NCI-H146 (cell line): ENCODE measurements around the gene PRKAR1B.

ENCODE experiments used
- DNase-seq: peaks from one replicate; lab custom pipeline; 2025; lab: John Stamatoyannopoulos, UW

Gene PRKAR1B

DNA sequence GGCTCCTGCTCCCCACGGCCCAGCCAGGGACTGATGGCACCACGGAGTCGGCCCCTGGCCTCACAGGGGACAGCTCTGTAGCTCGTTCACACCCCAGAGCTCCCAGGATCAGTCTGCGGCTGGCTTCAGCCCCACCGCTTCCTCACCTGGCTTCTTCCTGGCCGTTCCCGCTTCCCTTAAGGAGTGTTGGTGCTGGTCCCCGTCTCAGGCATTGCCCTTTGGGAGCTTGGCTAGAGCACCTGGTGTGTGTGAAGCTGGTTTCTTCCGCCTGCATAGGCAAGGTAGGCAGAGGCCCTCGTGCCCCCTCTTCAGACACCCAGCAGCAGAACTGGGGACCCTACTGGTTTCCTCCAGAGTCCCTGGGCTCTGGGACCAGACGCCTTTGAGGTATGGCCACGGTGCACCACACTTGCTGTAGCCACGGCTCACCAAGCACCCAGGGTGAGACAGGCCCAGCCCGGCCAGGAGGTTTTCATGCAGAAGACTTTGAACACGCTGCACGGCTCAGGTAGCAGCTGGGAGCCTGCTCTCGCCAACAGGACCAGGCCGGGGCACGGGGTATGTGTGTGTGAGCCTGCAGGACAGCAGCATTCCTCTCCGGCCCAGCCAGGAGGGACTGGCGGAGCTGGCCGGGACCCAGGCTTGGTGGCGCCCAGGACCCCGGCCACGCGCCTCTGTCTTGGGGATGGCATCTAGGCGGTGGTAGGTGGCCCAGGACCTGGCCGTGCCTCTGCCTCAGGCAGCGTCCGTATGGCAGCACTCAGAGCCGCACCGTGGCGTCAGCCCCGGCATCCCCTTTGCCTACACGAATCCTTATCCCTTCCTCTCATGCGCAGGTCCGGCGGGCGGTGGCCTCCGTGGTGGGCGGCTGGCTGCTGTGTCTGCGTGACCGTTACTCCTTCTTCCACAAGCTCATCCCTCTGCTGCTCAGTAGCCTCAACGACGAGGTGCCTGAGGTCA lies 13.2 kb upstream of the PRKAR1B start:
- DNase-seq = no peak

DNA sequence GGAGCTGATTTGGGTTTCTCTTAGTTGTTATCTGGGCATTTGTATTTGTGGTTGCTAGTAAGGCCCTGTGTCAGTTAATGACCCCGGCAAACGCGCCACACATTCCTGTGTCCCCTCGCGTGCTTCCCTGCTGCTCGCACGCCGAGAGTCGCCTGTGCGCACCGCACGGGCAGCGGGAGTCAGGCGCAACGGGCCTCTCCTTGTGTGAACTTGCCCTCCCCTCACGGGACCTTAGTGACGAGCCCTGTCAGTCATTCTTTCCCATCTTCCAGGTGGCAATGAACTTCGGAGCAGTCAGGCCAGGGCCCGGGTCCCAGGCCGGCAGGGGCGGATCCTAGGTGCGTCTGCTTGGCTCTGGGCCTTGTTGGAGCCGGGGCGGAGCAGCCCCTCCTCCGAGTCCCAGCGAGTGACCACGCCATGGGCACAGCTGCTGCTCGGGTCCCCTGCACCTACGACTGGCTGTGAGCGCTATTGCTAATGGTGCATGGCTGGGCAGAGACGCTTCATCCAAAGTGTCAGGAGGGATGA lies 12.4 kb upstream of the PRKAR1B start:
- no peak for DNase-seq

DNA sequence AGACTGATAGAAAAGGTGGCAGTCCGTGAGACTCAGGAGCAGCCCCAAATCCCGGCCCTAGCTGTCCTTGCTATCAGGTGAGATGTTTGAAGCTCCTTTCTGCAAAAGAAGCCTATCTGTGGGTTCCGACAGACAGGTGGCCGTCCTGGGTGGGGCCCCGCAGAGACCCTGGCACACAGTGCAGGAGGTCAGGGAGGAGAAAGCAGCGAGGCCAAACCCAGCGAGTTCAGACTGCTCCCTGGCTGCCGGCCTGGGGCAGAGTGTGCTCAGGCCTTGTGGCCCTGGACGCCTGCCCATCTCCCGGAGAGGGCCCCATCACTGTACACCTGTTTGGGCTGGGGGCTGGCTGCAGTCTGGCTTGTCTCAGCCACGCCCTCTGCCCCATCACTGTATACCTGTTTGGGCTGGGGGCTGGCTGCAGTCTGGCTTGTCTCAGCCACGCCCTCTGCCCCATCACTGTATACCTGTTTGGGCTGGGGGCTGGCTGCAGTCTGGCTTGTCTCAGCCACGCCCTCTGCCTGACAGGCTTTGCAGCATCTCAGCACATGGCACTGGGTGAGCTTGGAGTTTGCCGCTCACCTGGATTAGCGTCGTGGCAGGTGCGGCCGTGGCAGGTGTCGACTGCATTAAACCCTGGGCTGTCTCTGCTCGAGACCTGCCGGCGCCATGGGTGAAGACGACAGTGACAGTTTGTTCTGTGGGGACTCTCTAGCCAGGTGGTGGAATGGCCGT lies 11.8 kb upstream of the PRKAR1B start:
- DNase-seq = no peak

DNA sequence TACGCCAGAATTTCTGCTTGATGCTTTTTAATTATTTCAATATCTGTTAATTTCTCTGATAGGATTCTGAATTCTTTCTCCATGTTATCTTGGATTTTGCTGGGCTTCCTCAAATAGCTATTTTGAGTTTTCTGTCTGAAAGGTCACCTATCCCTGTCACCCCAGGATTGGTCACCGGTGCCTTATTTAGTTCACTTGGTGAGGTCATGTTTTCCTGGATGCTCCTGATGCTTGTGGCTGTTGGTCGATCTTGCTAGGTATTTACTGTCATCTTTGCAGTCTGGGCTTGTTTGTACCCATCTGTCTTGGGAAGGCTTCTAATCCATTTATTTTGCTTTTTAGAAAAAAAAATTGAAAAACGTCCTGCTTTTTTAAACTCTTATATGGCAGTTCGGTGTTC lies 11.2 kb upstream of the PRKAR1B start:
- no peak for DNase-seq

DNA sequence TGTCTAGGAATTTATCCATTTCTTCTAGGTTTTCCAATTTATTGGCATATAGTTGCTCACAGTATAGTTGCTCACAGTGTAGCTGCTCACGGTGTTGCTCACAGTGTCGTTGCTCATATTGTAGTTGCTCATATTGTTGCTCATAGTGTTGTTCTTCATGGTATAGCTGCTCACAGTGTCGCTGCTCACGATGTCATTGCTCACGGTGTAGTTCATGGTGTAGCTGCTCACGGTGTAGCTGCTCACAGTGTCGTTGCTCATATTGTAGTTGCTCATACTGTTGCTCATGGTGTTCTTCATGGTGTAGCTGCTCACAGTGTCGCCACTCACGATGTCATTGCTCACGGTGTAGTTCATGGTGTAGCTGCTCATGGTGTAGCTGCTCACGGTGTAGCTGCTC lies 7.7 kb upstream of the PRKAR1B start:
- no peak for DNase-seq

DNA sequence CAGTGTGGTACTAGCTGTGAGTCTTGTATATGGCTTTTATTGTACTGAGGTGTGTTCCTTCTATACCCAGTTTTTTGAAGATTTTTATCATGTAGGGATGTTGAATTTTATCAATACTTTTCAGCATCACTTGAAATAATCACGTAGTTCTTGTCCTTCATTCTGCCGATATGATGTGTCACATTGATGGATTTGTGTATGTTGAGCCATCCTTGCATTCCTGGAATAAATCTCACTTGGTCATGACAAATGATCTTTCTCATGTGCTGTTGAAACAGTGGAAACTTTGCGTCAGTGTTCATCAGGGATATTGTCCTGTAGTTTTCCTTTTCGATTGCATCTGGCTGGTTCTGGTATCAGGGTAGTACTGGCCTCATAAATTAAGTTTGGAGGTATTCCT lies 7.1 kb upstream of the PRKAR1B start:
- DNase-seq = no peak

DNA sequence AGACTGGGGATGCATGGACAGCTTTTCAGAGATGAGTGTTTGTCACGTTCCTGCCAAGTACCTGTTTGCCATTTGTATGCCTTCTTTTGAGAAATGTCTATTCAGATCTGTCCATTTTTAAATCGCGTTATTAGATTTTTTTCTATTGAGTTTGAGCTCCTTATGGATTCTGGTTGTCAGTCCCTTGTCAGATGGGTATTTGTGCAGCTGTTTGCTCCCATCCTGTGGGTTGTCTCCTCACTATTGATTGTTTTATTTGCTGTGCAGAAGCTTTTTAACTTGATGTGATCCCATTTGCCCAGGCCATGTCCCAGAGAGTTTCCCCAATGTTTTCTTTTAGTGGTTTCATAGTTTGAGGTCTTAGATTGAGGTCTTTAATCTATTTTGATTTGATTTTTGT lies 5.5 kb upstream of the PRKAR1B start:
- no peak for DNase-seq

DNA sequence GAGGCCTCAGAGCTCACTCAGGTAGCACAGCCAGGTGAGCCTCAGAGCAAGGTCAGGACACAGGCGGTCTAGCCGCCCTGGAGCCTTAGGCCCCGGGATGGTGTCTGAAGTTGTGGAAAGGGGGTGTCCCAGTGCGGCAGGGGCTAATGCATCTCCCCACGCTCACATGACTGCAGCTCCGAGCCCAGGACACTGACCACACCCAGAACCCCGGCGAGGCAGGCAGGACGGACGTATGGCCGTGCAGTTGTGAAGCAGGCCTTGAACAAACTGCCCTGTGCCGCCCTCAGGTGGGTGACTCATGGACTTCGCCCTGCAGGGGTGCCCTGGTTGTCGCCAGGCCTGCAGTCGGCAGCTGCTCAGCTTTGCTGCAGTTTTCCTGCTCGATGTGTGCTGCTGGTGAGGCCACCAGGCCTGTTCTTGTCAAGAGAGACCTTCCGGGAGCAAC lies 5.0 kb upstream of the PRKAR1B start:
- peak; percentile 57 for DNase-seq

DNA sequence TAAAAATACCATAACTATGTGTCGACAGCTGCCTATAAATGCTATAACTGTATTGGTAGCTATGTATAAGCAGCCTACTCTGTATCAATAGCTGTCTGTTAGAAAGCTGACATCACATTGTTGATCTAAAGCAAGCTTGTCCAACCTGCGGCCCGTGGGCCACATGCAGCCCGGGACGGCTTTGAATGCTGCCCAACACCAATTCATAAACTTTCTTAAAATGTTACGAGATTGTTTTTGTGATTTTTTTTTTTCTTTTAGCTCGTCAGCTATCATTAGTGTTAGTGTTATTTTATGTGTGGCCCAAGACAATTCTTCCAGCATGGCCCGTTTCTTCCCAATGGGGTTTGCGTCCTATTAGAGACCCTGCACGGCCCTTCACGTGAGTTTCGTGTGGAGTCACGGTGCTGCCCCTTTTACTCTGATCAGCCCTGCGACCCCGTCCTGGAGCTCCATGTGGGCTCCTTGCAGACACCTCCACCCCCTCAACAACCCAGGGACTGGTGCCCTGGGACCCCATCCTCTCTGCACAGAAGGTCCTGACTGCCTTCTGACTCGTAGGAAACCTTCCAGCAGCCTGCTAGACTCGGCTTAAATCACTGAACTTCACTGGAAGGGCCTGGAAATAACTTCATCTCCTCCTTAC lies 4.5 kb upstream of the PRKAR1B start:
- no peak for DNase-seq

DNA sequence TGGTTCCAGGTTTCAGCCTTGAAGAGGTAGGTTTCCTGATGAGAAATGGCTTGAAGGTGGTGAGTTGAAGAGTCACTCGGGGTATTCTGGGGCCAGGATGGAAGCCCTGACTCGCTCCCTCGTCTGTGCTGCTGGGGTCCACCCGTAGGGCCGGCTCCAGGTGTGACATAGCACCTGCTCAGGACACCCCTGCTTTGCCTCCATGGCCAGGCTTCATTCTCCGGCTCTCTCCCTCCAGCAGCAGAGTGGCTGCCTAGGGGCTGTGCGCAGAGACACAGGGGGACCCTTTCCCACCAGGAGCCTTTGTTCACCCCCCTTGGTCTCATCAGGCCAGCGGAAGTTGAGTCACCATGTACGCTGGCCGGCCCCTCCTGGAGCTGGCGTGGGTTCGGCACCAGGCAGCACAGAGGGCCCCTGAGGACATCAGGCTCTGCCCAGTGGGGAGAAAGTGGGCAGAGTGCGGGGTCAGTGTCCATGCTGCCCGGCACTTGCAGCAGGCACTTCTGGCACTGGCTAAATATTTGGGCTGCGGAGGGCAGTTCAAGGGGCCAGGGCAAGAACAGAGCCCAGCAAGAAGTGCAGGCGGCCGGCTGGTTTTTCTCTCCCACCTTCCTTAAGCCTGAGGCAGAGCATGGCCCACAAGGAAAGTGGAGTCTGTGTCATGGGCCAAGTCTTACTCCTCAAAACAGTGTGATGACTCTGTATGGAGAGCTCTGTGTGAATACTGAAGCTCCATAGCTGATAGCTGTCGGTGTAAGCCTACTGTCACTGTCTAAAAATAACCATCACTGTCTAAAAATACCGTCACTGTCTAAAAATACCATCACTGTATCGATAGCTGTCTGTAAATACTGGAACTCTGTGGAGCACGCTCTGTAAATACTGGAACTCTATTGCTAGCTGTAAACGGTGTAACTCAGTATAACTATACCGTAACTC lies 3.7 kb upstream of the PRKAR1B start:
- DNase-seq = no peak

DNA sequence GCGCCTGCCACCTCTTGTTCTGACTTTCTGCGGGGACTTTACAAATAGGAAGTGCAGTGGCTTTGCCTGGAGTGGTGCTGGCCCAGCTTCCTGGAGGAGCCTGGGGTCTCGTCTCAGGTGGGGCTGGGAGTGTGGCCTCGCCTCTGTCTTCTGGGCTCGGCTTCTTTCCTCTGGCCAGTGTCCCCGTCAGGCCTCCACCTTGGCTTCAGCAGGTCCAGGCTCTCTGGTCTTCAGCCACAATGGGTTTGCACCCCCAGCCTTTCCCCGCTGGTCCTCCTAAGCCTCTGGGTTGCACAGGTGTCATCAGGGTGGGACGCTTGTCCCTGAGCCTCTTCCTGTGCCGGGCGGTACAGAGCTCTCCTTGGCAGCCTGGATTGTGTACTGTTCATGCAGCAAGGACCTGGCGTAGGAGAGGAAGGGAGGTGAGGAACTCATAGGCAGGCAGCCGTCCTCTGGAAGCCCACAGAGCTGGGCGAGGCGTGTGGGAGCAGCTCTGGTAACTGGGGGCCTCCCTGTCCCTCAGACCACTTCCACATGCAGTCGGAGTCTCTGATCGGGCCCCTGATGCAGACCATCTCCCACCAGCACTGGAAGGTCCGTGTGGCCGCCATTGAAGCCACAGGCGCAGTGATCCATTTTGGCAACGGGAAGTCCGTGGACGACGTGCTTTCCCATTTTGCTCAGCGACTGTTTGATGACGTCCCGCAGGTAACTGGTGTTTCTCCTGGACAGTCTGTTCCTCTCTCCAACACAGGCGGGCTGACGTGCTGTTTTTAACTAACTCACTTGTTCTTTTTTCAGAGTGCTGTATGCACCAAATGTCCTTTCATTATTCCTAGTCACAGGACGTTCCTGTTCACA lies 2.3 kb upstream of the PRKAR1B start:
- DNase-seq = no peak

DNA sequence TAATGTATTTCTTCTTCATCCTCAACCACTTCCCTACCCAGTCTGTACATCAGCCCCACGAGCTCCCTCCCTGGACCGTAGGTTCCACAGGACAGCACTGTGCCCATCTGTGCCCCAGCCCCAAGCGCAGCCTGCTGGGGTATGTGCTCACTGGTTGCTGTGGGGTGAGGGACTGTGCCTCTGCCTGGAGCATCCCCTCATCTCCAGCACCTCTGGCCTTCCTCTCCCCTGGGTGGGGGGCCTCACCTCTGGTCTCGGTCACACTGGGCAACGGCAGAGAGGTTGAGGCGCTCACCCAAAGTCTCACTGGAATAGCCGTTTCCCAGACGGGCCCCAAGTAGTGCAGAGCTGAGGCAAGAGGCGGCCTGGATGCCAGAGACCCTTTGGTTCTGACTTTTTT lies 1.5 kb upstream of the PRKAR1B start:
- no peak for DNase-seq

DNA sequence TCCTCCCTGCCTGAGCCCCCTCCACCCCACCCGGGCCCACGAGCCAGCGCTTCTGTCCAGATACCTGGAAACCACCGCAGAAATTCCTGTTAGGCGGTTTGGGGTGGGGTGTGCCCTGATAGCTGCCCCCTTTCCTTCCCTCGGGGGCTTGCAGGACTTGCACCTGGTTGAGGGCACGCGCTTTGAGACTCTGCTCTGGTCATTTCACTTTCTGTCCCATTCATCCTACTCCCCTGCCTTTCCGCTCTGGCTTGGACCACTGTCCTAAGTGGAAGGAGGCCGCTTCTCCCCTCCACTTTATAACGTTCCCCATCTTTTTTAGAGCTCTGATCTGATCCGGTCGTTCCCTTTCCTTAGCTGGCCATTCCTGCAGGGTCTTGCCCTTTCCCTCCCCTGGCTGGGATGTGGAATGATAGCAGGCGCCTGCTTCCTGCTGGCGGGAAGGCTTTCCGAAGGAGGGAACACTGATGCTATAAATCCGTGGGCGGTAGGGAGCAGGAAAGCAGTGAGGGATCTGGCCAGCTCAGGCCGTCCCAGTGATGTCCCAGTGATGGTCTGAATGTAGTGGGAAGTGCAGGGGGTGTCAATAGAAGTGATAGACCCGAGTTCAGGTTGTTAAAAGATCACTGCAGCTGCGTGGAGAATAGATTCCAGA lies 852 bp upstream of the PRKAR1B start:
- DNase-seq = no peak

DNA sequence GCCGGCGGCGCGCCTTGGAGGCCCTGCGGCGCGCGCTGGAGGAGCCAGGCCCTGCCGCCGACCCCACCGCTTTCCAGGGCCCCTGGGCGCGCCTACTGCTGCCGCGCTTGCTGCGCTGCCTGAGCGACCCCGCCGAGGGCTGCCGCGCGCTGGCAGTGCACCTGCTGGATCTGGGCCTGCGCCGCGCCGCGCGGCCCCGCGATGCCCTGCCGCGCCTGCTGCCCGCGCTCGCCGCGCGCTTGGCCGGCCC lies 302 bp downstream of the PRKAR1B start:
- no peak for DNase-seq

DNA sequence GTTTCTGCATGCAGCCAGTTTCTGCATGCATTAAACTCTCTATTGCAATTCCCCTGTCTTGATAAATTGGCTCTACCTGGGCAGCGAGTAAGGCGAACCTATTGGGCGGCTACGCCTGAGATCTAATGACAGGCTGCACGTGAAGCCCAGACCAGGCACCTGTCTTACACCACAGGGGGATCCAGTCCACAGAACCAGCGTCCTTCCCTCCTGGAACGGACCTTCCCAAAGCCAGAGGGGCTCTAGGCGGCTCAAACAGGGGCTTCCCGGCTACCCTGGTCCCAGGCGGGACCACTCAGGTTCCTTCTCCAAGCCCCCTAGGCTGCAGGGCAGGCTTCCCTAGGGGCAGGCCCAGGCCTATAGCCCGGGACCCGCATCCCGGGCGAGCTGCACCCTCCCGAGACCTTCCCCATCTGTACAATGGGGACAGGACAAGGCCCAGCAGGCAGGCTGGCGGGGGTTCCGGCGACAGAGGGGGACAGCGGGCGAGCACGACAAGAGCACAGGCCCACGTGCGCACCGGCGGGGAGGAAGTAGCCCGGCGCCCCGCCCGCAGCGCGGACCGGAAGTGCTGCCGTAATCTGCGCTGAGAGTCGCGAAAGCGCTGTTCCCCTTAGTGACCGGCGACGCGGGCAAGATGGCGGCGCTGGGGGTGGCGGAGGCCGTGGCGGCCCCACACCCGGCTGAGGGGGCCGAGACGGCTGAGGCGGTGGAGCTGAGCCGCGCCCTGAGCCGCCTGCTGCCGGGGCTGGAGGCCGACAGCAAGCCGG lies 812 bp downstream of the PRKAR1B start, which contains the start of gene DNAAF5:
Gene DNAAF5, plus strand, starts transcription at position 616 of the 770 bp plus-strand sequence. Its CDS starts 22 bp downstream, at position 638.
- DNase-seq = peak; percentile 87

DNA sequence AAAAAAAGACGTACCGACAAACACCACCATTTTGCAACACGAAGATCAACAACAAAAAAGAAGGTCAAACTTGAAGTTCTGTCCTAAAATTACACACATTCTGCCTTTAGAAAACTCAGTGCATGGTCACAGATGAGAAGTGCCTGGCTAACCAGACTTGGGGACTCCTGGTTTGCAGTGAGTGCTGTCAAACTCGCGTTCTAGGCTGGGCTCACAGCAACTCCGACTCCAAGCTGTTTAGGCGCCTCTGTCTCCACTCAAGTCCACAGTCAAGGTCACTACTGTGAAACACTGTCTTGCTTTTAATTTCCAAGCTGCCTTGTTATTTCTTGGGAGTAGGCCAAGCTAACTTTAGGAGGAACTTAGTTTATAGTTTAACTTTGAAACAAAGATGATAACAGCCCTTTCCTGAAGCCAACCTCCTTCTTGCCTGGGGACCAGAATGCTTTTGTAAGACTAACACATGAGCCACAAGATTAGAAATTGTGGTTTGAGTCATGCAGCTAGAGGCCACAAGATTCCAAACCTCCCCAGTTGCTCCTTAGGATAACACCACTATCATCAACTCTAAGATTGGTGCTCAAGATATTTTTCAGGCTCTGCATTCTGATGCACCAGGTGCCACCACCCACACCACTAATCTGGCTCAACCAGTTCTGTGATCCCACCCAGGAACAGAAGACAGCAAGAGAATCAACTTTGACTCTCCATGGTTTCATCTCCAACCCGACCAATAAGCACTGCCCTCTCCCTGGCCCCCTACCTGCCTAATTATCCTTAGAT lies 1.7 kb downstream of the PRKAR1B start:
- no peak for DNase-seq

DNA sequence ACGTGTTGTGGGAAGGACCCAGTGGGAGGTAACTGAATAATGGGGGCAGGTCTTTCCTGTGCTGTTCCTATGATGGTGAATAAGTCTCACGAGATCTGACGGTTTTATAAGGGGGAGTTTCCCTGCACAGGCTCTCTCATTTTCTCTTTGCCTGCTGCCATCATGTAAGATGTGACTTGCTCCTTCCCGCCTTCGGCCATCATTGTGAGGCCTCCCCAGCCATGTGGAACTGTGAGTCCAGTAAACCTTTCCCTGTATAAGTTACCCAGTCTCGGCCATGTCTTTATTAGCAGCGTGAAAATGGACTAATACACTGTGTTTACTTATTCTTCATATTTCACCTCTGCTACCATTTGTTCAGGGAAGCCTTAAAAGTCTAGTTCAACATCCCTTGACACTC lies 2.8 kb downstream of the PRKAR1B start:
- DNase-seq = no peak

DNA sequence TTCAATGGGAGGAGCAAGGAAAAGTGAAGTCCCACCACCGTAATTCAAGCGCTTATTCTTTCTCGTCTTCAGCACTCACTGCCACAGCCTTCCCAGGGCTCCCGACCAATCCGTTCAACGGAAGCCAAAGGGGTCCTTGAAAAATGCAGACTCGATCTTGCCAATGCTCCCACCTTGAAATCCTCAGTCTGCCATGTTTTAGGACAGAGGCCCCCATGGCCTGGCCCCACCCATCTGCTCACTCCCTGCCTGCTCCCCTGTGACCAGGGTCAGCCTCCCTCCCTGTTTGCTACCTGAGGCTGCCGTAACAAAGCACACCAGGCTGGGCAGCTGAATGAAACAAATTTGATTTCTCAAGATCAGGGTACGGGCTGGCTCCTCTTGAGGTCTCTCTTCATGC lies 3.5 kb downstream of the PRKAR1B start:
- no peak for DNase-seq
